Stimulated activated effector memory CD8-positive, alpha-beta T cell treated with anti-CD3 and anti-CD28 coated beads, Interleukin-12 subunit alpha, Interleukin-12 subunit beta, amount 100 ng/mL, for 72 hours (primary cell): ENCODE measurements around the gene ZDHHC22.

Experiments
- ATAC-seq: fragments of 150-1000 bp; cut with Tn5 transposase; 2 replicates; pipeline ENCODE4 v1.10.0; 2021
- DNase-seq, 2 donors: peaks; one replicate each; pipeline ENCODE4 v3.0.0; 2021 to 2022; ENCODE audit warnings: low spot score in 2 of 2
- H3K27ac Mint-ChIP-seq: one replicate; pipeline ENCODE4 v1.8.0; 2022; ENCODE audit warnings: mild to moderate bottlenecking, mixed read lengths
- H3K36me3 Mint-ChIP-seq: one replicate; pipeline ENCODE4 v1.8.0; 2022; ENCODE audit warnings: mild to moderate bottlenecking, mixed read lengths
- H3K4me1 Mint-ChIP-seq: one replicate; pipeline ENCODE4 v1.8.0; 2022; ENCODE audit warnings: mixed read lengths
- H3K4me3 Mint-ChIP-seq: one replicate; pipeline ENCODE4 v1.8.0; 2022; ENCODE audit warnings: mild to moderate bottlenecking, mixed read lengths
- H3K9me3 Mint-ChIP-seq: one replicate; pipeline ENCODE4 v1.8.0; 2022; ENCODE audit warnings: mixed read lengths

The ZDHHC22 gene, protein sequence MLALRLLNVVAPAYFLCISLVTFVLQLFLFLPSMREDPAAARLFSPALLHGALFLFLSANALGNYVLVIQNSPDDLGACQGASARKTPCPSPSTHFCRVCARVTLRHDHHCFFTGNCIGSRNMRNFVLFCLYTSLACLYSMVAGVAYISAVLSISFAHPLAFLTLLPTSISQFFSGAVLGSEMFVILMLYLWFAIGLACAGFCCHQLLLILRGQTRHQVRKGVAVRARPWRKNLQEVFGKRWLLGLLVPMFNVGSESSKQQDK

DNA sequence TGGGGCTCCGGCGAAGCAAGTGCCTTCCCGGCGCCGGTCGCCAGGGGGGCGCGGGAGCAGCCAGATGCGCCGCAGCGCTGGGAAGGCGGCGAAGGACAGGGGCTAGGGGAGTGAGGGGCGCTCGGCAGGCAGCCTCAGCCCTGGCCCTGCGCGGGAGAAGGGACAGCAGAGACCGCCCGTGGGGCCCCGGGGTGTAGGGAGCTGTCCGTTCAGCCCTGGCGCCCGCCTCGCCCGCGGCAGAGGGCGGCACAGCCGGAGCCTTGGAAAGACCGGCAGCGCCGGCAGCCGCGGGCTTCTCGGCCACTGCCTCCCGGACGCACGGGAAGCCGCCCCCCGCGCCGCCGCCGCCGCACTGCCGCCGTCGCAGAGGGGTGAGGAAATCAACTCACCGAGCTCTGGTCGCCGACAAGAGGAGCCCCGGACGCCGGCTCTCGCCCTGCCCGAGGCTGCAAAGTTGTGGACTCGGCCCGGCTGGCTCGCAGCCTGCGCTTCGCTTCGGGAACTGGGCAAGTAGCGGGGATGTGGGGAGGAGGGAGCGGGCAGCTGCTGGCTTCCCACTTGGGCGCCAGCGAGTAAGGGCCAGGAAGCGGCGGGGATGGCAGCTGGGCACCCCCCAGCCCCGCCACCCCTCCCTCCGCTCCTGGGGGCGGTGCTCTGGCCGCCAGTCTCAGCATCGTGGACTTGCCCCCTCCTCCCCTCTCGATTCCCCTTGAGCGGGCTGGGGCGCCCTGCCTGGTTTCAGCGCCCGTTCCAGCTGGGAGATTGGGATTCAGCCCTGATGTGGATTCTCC lies at the start of gene ZDHHC22:
ZDHHC22 (minus strand) TSS at position 578 of the 791 bp plus-strand sequence. CDS start 2,053 bp downstream, outside the sequence.
- DNase-seq (no peak), ATAC-seq (peak; percentile 44)
- no peaks in the 10 kb centered on the region for H3K36me3 Mint-ChIP-seq
- peaks cover 24% of the 10 kb centered on the region for H3K4me1 Mint-ChIP-seq
- H3K9me3 Mint-ChIP-seq: no peaks in the 10 kb centered on the region
- peak within 1 kb of the TSS; percentile 50 for H3K4me3 Mint-ChIP-seq
- no peak within 1 kb of the TSS for H3K27ac Mint-ChIP-seq

DNA sequence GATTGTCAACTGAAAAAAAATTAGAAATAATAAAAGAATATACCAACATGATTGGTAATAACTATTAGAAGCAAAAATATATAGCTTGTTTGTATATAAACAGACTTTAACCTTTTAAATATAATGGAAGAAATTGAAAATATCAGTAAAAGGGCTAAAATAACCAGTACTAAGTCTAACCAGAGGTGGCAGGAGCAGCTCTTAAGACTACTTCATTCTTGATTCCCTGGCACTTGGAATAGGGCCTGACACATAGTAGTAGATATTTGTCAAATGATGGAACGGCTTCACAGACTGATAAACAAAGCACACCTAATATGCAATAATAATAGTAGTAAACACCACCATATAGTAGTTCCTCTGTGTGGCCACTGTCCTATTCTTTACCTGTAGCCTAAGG lies 49.4 kb upstream of the ZDHHC22 start:
- Mint-ChIP-seq H3K4me3 (no peak overlapping the region), H3K27ac (no peak overlapping the region), H3K4me1 (no peaks in the 10 kb centered on the region), H3K36me3 (no peaks in the 10 kb centered on the region), H3K9me3 (no peaks in the 10 kb centered on the region)
- ATAC-seq (no peak), DNase-seq (no peak)

DNA sequence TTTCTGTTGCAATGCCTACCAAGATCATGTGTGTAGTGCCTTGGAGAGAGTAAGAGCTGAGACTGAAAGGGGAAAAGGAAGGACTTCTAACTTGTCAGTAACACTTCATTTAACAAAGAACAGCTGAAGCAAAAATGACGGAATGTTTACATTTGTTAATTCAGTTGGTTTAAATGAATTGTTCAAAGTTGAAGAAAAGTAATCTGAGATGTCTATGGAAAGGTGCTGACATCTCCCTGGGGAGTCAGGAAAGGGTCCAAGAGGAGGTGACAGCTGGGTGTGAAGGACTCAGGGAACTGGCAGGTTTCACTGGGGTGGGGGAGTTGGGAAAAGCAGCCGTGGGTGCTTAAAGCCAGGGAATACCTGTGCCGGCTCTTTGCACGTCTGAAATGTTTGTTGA lies 47.9 kb upstream of the ZDHHC22 start:
- H3K4me3 Mint-ChIP-seq: no peak overlapping the region
- ATAC-seq (no peak), DNase-seq (no peak)
- H3K9me3 Mint-ChIP-seq: no peaks in the 10 kb centered on the region
- no peak overlapping the region for H3K27ac Mint-ChIP-seq
- no peaks in the 10 kb centered on the region for H3K36me3 Mint-ChIP-seq
- H3K4me1 Mint-ChIP-seq: peaks cover 10% of the 10 kb centered on the region

DNA sequence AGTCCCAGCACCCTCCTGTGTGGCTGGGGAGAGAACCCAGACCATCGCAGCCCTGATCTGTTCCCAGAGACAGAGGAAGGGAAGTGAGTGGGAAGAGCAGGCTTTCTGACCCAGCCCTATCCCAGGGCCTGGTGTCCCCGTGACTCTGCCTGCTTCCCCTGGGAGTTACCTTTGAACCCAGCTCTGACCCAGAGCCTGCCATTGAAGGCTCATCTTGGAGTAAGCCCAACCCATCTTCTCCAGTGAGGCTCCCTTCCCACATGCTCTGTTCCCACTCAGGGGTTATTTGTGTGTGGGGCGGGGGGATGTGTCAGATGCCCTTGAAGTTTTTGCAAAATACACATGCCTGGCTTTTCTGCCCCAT lies 46.0 kb upstream of the ZDHHC22 start:
- no peaks in the 10 kb centered on the region for H3K9me3 Mint-ChIP-seq
- no peak for ATAC-seq
- H3K4me1 Mint-ChIP-seq: peaks cover 17% of the 10 kb centered on the region
- H3K27ac Mint-ChIP-seq: no peak overlapping the region
- no peak overlapping the region for H3K4me3 Mint-ChIP-seq
- H3K36me3 Mint-ChIP-seq: no peaks in the 10 kb centered on the region
- DNase-seq: no peak

DNA sequence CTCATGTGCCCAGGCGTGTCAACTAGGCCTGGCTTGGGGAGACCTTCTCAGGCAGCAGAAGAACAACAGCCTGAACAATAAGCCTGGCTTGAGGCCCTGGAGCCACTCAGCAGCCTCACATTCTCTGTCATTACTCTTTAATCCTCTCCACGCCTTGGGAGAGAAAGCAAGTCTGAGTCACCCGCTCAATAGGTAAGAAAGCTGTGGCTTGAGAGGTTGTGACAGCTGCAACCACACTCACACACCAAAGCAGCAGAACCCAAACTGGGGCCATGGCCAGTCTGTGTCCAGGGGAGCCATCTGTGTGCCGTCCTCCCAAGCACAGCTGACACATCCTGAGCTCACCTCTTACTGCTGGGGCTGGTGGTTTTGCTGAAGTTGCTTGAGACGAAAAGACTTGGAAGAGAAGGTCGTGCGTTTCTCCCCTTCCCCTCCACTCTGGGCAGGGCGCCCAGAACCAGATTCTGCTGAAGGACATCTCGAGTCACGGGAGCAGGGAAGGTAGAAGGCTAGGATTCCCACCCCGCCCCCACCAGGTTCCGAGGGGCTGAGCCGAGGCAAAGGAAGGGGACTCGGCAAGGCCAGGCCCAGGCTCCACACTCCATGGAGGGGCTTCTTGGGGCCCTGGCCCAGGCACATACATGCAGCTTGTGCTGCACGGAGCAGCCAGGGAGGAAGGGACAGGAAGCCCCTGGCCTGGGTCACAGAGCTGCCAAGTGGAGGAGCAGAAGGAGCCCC lies 45.5 kb upstream of the ZDHHC22 start:
- DNase-seq (no peak), ATAC-seq (peak; percentile 47)
- H3K4me1 Mint-ChIP-seq: peaks cover 23% of the 10 kb centered on the region
- no peak overlapping the region for H3K27ac Mint-ChIP-seq
- no peaks in the 10 kb centered on the region for H3K36me3 Mint-ChIP-seq
- H3K9me3 Mint-ChIP-seq: no peaks in the 10 kb centered on the region
- no peak overlapping the region for H3K4me3 Mint-ChIP-seq

DNA sequence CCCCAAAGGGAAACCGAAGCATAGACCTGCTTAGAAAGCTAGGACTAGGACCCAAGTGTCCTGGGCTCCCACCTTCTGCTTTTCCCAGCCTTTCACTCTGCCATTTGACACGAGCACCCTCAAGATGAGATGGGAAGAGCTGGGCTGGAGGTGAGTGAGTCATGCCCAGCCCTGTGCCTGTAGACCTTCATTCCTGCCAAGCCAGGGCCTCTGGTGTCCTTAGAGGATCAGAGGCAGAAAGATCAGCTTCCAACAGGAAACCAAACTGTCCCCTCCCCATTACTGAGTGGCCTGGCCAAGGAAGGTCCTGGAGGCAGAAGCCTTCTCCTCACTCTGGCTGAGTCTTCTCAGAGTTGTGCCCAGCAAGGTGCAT lies 43.5 kb upstream of the ZDHHC22 start:
- no peak overlapping the region for H3K27ac Mint-ChIP-seq
- ATAC-seq: no peak
- H3K36me3 Mint-ChIP-seq: no peaks in the 10 kb centered on the region
- H3K9me3 Mint-ChIP-seq: no peaks in the 10 kb centered on the region
- no peak for DNase-seq
- no peak overlapping the region for H3K4me3 Mint-ChIP-seq
- peaks cover 31% of the 10 kb centered on the region for H3K4me1 Mint-ChIP-seq

DNA sequence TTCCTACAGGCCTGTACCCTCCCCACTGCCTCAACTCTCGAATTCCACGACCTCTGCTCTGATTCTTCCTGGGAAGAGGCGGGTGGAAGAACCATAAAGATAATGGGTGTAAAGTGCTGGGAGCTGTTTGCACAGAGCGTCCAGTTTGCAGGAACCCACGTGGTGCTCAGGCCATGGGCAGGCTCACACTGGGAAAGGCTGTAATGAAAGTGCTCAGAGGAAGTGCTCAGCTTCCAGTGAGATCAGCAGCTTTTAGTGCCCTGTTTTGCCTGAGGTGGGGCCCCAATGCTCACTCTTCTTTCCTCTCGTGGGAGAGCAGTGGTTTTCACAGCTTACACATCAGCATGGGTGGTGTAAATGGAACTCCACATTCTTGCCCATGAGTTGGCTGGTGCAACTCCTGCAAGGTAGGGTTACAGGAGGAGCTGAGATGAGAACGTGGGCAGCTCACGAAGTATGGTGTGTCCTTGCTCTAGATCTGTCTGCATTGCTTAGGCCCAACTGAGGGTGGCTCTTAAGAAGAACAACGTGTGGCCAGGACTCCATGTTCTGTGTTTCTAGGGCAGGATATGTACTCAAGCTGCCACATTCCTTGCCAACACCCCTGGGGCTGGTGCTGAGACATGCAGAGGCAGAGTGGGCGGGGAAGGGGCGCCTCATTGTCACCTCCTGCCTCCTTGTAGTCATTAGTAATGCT lies 43.0 kb upstream of the ZDHHC22 start:
- H3K4me3 Mint-ChIP-seq: peak overlapping the region; percentile 18
- ATAC-seq (peak; percentile 56), DNase-seq (no peak)
- no peaks in the 10 kb centered on the region for H3K36me3 Mint-ChIP-seq
- H3K4me1 Mint-ChIP-seq: peaks cover 31% of the 10 kb centered on the region
- no peak overlapping the region for H3K27ac Mint-ChIP-seq
- H3K9me3 Mint-ChIP-seq: no peaks in the 10 kb centered on the region

DNA sequence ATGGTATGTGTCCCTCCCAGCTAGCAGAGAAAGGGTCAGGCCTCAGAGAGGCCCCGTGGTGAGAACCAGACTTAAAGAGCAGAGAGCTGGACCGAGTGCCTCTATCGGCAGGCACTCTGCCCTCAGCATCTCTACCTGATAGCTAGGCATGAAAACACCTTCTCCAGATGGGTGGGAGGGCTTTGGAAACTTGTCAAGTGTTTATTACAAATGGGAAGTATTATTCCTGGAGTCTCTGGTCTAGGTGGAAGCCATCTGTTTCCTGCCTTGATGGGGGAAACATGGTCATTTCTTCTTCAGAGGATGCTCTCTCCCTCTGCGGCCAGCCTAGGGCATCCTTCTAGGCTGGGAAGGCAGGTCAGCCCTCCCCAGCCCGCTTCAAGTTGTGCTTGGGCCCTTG lies 42.3 kb upstream of the ZDHHC22 start:
- no peak for ATAC-seq

DNA sequence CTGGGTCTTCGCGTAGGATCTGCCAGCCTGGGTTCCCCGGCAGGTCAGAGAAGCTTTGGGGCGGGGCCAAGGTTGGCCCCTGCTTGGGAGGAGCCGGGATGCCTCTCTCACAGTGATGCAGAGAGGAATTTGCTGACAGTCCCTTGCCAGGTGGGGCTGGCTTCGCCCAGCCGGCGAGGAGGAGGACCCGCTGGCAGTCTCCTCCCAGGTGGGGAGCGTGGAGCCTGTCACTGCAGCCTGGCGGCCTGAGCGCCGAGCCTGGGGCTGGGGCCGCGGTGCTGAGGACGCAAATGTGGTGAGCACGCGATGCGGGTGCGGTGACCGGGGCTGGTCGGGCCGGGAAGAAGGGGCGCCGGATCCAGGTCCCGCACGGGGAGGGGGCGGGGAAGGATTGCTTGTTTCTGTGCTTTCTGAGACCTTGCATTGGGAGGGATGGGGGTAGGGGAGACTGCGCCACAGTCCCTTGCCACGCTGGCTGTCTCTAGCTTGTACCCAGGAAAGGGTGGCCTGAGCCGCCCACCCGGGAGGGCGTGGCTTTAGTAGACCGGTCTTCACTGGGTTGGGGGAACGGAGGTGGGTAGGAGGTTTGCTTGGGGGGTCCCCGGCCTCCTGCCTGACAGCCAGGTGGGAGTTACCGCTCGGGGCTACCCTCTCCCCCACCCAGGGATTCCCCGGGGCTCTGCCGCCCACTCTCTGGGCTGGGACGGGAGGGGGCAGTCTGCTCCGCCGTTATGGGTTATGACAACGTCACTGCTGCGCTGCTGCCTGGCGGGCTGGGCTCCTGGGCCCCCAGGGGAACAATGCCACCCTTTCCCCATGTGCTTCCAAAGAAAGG lies 40.2 kb upstream of the ZDHHC22 start, which contains the start of gene TMEM63C:
TMEM63C (plus strand) TSS at position 196 of the 835 bp plus-strand sequence. CDS start 37,016 bp downstream, outside the sequence.
- H3K4me1 Mint-ChIP-seq: peaks cover 31% of the 10 kb centered on the region
- ATAC-seq (peak; percentile 87), DNase-seq (peak; percentile 32 to 70)
- H3K36me3 Mint-ChIP-seq: no peaks in the 10 kb centered on the region
- peak within 1 kb of the TSS; percentile 67 for H3K4me3 Mint-ChIP-seq
- peak within 1 kb of the TSS; percentile 58 for H3K27ac Mint-ChIP-seq
- no peaks in the 10 kb centered on the region for H3K9me3 Mint-ChIP-seq

More for the DNA sequence above, 42.3 kb upstream of the ZDHHC22 start:
- peaks cover 31% of the 10 kb centered on the region for H3K4me1 Mint-ChIP-seq
- no peaks in the 10 kb centered on the region for H3K9me3 Mint-ChIP-seq
- H3K36me3 Mint-ChIP-seq: no peaks in the 10 kb centered on the region
- H3K4me3 Mint-ChIP-seq: peak overlapping the region; percentile 18
- DNase-seq: no peak
- H3K27ac Mint-ChIP-seq: no peak overlapping the region

DNA sequence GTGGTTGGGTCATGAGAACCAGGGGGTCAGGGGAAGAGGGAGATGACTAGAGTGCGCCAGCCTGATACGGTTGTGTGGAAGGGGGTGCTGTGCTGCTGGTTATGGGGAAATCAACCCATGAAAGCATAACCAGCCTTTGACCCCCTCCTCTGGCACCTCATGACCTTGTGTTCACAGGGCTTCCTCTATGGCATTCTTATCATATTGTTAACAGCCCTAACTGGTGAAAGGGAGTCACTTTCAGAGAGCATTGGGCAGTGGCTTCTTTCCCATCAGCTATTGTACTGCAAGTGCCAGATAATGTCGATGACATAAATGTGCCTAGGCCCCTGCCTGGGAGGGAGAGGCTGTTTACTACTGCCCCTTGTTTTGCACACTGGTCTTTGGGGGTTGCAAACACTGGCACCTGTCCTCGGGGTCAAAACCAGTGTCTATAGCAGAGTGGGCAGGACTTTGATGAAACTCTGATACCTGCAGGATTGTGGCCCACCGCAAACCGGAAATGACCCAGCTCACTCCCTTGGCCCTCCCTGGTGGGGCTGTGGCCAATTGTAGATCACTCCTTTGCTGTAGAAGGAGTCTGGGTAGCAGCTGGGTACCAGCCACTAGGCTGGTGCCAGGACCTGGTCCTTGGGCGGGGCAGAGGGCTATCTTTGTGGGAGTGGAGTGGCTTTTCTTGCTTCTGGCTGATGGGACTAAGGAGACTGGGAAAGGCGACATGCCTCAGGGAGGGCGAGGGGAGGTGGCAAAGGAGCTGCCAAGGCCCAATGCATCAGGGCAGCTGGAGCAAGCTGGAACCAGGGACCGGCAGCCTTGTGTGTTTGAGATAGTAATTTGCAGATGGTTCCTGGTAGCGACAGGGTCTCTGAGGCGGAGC lies 39.4 kb upstream of the ZDHHC22 start:
- Mint-ChIP-seq H3K27ac (no peak overlapping the region), H3K36me3 (no peaks in the 10 kb centered on the region), H3K9me3 (no peaks in the 10 kb centered on the region), H3K4me1 (peaks cover 31% of the 10 kb centered on the region), H3K4me3 (peak overlapping the region; percentile 67)
- ATAC-seq: no peak
- no peak for DNase-seq

DNA sequence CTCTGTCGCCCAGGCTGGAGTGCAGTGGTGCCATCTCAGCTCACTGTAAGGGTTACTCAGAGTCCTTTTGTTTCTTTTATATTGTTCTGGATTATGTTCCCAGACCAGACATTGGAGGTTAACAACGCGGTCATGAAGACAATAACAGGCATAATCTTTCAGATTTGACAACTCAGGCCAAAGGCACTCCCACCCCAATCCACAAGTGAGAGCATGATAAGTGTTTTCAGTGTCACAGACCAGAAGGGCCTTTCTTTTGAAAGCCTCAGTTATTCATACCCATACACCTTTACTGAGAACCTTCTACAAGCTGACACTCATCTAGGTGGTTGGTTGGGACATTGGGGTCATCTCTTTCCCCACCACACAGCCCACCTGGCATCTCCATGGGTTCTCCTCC lies 37.1 kb upstream of the ZDHHC22 start:
- DNase-seq (no peak), ATAC-seq (no peak)
- Mint-ChIP-seq H3K4me3 (no peak overlapping the region), H3K4me1 (peaks cover 17% of the 10 kb centered on the region), H3K36me3 (no peaks in the 10 kb centered on the region), H3K9me3 (no peaks in the 10 kb centered on the region), H3K27ac (no peak overlapping the region)

DNA sequence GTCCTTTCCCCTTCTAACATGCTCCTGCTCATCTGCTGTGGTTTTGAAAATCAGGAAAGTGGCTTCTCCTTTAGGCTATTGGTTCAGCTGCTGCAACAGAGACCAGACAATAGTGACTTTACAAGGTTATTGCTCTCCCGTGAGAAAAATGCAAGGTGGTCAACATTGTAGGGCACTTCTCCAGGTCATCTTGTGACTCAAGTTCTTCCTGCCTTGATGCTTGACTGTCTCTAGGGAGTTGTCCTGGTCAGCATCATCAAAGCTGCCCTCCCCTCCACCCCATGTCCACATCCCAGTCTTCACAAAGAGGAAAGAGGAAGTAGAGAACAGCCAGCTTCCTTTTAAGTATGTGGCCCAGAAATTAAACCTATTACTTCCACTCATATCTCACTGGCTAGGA lies 36.1 kb upstream of the ZDHHC22 start:
- ATAC-seq: no peak
- no peak overlapping the region for H3K4me3 Mint-ChIP-seq
- H3K4me1 Mint-ChIP-seq: peaks cover 15% of the 10 kb centered on the region

DNA sequence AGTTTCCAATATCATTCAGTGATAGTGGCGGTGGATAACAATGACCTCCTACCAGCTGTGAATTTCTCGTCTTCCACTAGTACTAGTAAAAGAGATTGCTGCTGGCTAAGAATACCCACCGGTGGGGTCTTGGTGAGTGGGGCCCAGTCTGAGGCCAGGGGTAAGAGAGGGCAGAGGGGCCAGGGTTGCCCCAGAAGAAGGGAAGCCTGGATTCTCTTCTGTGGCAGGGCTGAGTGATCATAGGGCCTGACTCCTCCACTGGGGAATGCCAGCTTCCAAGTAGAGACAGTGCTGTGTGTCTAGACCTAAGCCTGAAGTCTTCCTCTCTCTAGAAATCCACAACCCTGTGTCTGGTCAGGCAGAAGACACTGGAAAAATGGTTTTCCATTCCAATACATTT lies 34.3 kb upstream of the ZDHHC22 start:
- ATAC-seq (no peak), DNase-seq (no peak)
- Mint-ChIP-seq H3K9me3 (peaks cover 1% of the 10 kb centered on the region), H3K27ac (no peak overlapping the region), H3K36me3 (no peaks in the 10 kb centered on the region), H3K4me1 (no peaks in the 10 kb centered on the region), H3K4me3 (no peak overlapping the region)

More for the DNA sequence above, 36.1 kb upstream of the ZDHHC22 start:
- H3K36me3 Mint-ChIP-seq: no peaks in the 10 kb centered on the region
- no peak for DNase-seq
- no peaks in the 10 kb centered on the region for H3K9me3 Mint-ChIP-seq
- no peak overlapping the region for H3K27ac Mint-ChIP-seq
